NCI-H2171 treated with DMSO at 0.1 percent for 48 hours (cell line): Measurements from ENCODE around the gene RASA3.

Experiments used
- DNase-seq: peaks from one replicate; lab custom pipeline; 2025; lab: John Stamatoyannopoulos, UW

RASA3 gene

GRCh38 chr13:113981194-113981605 is 151.2 kb downstream of the RASA3 start:
- peak; percentile 91 for DNase-seq

DNA sequence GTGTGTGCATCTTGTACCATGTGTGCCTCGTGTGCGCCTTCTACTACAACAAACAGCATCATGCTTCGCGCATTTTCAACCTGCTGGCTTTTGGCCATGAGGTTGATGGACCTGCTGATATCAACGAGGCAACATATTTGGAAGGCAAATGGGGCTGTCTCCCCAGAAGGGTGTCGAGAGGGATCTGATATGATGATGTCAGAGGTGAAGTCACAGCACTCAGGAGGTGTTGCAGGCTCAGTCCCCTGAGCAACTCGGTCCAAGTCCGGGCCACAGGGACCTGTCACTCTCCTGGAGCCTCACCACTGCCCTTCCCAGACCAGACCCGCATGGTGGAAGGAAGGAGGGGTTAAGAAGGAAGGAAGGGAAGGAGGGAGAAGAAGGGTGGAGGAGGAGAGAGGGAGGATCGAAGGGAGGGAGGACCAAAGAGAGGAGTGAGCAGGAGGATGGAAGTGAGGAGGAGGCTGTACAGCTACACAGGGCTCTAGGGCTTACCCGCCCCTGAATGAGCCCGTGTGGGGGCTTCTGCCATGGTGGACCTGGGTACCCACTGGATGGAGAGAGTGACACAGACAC is 151.8 kb downstream of the RASA3 start:
- DNase-seq = no peak

GRCh38 chr13:113979791-113980471 is 152.5 kb downstream of the RASA3 start:
- no peak for DNase-seq

DNA sequence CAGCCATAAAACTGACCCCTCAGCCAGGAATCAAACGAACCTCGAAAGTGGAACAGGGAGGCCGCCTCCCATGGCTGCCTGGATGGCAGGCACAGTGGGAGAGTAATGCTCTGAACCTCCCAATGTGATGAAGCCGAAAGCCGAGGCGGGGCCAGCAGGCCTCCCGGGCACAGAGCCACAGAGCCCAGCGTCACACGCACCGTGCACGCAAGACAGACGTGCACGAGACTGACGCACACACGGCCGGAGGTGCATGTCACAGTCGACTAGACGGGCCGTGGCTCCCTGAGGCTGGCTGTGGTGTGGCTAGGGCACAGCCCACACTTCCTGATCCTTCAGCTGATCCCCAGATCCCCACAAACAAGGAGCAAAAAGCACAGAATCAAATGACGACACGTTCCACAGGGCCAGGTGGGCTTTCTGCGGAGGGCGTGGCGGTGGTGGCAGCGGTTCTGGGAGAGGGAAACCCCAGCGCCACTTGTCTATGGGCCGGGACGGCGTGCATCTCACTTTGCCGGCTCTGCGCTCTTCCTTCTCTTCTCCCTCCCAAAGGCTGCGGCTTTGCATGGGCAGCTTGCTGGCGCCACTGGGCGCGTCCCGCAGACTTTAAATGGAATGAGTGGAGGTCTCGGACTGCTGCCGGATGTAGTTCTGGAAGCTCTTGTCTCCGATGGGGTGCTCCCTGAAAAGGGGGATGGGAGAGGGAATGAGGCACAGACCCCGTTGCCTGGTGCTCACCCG is 153.5 kb downstream of the RASA3 start:
- no peak for DNase-seq

- no peak for DNase-seq
Measured at GRCh38 chr13:113977976-113978375, 154.4 kb downstream of the RASA3 start.

GRCh38 chr13:113976711-113977684 is 155.4 kb downstream of the RASA3 start:
- DNase-seq = no peak

GRCh38 chr13:113975416-113975815 is 157.0 kb downstream of the RASA3 start:
- DNase-seq = no peak

DNA sequence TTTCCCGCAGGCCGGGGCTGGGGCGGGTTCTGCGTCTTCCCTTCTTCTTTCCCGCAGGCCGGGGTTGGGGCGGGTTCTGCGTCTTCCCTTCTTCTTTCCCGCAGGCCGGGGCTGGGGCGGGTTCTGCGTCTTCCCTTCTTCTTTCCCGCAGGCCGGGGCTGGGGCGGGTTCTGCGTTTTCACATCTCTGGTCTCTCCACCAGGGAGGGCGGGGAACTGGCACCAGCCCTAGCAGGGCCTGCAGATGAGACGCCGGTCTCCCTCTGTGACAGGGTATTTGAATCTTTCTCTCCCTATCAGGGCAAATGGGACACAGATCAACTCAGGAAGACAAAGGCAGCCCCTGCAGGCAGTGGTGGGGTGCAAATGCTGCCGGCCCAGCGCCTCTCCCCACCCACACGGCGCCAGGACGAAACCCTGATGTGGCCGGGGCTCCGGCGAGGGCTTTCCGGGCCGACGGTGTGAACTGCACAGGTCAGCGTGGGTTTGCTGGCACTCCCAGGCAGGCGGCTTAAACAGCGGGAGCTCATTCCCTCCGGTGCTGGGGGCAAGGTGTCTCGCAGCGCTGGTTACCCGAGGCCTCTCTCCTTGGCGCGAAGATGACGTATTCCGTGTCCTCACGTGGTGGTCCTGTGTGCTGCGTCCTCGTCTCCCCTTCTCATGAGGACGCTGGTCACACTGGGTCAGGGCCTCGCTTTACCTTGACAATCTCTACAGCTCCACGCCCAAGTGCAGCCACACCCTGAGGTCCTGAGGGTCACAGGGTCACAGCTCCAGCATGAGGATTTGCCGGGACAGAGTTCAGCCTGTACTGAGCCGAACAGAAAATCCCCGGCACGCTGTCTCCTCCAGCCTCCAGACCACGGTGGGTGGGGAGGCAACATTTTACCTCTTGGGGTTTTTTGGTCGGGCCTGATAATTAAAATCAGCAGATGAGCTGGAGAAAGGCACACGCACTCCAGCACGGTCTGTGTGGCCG is 157.8 kb downstream of the RASA3 start:
- DNase-seq = no peak

- DNase-seq = no peak
Measured at GRCh38 chr13:113973218-113974164, 158.9 kb downstream of the RASA3 start, which contains the start of gene C13orf46. C13orf46 (minus strand) TSS chr13:113974076; CDS start chr13:113973997, 79 bp downstream.

DNA sequence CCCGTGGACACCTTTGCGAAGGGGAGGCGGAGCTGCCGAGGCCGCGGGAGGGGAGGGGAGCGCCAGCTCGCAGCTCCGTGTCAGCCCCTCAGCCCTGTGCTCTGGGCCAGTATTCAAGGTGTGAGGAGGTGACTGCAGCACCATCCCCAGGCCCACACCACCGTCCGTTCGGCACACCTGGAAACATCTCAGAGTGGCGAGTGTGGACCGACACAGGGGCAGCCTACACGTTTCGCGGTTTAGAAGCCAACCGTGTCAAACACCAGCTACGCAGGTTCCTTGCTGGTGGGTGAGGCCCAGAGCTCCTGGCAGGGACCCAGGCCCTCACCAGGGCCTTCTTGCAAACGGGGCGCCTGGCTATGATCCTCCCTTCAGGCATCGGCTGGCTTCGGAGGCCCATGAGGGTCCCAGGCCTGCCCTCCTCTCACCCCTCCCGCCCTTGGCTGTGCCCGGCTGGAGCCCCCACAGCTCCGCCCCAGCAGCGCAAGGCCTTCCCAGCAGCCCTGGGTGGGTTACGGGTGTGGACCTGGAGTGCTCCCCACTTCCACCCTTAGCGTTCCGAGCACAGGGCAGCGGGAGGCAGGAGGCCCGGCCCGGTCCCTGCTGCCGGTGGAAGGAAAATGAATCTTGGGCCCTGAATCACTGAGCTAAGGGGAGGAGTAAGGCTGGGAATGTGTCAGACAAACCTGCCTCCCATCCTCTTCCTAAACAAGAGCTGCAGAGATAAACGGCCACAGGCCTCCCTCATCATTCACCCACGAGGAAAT is 159.8 kb downstream of the RASA3 start:
- DNase-seq = no peak

- no peak for DNase-seq
Measured at GRCh38 chr13:113971471-113972231, 160.8 kb downstream of the RASA3 start.

DNA sequence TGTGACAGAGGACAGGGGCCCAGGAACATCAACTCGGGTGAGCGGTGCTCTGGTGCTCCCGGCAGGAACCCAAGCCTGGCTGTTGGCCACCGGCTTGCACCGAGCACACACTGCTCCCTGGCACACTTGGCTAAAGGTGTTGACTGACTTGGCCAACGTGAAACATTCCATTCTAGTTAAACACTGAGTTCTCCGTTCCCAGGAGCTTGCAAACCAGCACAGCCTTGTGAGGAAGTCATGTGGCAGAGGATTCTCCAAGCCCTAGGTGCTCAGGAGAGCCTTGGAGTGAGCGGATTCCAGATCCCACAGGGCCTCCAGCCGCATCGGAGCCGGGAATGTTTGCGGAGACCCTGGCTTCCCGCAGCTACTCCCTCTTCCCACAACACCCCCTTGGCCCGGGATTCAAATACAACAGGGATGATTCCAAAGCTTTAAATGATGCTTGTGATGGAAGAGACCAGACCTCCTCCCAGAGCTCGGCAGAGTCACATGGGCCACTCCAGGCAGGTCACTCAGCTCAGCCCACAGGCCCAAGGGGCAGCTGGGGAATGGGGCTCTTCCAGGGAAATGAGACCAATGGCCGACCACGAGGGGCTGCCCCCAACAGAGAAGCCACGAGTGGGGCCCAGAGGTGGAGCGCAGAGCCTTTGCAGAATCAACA is 161.5 kb downstream of the RASA3 start:
- DNase-seq = no peak

DNA sequence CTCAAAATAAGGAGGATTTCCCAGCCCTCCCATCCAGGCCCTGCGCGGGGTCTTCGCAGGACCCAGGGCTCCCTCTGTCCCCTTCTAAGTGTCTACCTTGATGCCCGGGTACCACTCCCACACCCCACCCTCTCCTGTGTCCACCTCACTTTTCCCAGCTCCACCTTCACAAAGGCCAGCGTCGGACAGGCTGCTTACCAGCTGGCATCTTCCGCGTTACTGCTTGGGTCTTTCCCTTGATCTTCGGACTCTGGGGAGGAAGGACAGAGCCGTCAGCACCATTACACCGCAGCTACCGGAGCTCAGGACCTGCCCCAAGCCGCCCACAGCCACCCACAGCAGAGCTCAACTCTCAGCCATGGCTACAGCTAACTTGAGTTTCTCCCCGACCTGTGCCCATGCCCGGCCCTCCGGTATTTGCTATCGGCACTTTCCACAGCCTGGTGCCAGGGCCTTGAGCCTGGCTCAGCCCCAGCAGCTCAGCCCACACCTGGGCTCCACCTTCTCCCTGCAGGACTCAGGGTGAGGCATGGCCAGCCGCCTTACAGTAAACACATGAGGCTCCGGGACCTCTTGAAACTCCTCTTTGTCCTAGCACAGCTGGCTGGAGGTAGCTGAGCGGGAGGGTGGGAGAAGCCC is 162.3 kb downstream of the RASA3 start:
- DNase-seq = no peak

- no peak for DNase-seq
Measured at GRCh38 chr13:113969311-113969972, 163.0 kb downstream of the RASA3 start.

- no peak for DNase-seq
Measured at GRCh38 chr13:113968463-113969310, 163.7 kb downstream of the RASA3 start.
